HEK293T (cell line): ENCODE results near the gene ACTR1B.

Experiments
- CTCF ChIA-PET: fragments of 350-600 bp; formaldehyde crosslinking; extraction: SDS; loops from one replicate; lab custom pipeline; 2021; ENCODE audit warnings: antibody characterized with exemption, inconsistent platforms; lab: Yijun Ruan, JAX
- POLR2A ChIA-PET: fragments of 350-600 bp; formaldehyde crosslinking; extraction: SDS; loops from one replicate; lab custom pipeline; 2020; ENCODE audit warnings: antibody characterized with exemption, inconsistent platforms; lab: Yijun Ruan, JAX
- DNase-seq: peaks from one replicate; pipeline ENCODE4 v3.0.0; 2012; ENCODE audit warnings: mixed read lengths; ENCODE audit errors: extremely low spot score
- ARNT ChIP-seq: fragments of 450-650 bp; IDR thresholded peaks from 2 replicates; pipeline ENCODE4 v1.6.1; 2017; ENCODE audit warnings: mild to moderate bottlenecking
- BHLHE40 ChIP-seq: fragments of 450-650 bp; IDR thresholded peaks from 2 replicates; pipeline ENCODE4 v1.6.1; 2016; ENCODE audit warnings: mild to moderate bottlenecking, moderate library complexity, borderline replicate concordance
- CTBP1 ChIP-seq: fragments of 450-650 bp; IDR thresholded peaks from 2 replicates; pipeline ENCODE4 v1.6.1; 2016; ENCODE audit warnings: borderline replicate concordance
- ELF4 ChIP-seq: fragments of 450-650 bp; IDR thresholded peaks from 2 replicates; pipeline ENCODE4 v1.6.1; 2017; ENCODE audit warnings: antibody characterized with exemption
- FOXA1 ChIP-seq: fragments of 450-650 bp; IDR thresholded peaks from 2 replicates; pipeline ENCODE4 v1.6.1; 2016; ENCODE audit warnings: mild to moderate bottlenecking
- FOXK2 ChIP-seq: fragments of 450-650 bp; IDR thresholded peaks from 2 replicates; pipeline ENCODE4 v1.6.1; 2016; ENCODE audit warnings: mild to moderate bottlenecking
- FOXM1 ChIP-seq: fragments of 450-650 bp; IDR thresholded peaks from 2 replicates; pipeline ENCODE4 v1.6.1; 2017; ENCODE audit warnings: mild to moderate bottlenecking, borderline replicate concordance
- HDGF ChIP-seq: fragments of 450-650 bp; IDR thresholded peaks from 2 replicates; pipeline ENCODE4 v1.6.1; 2017; ENCODE audit warnings: antibody characterized with exemption, borderline replicate concordance
- L3MBTL2 ChIP-seq: fragments of 450-650 bp; conservative IDR thresholded peaks from 2 replicates; pipeline ENCODE4 v1.6.1; 2016; ENCODE audit warnings: mild to moderate bottlenecking
- LEF1 ChIP-seq: fragments of 450-650 bp; IDR thresholded peaks from 2 replicates; pipeline ENCODE4 v1.6.1; 2017; ENCODE audit warnings: mild to moderate bottlenecking, borderline replicate concordance
- NFRKB ChIP-seq: fragments of 450-650 bp; IDR thresholded peaks from 2 replicates; pipeline ENCODE4 v1.6.1; 2016; ENCODE audit warnings: mild to moderate bottlenecking, moderate library complexity
- PKNOX1 ChIP-seq: fragments of 450-650 bp; IDR thresholded peaks from 2 replicates; pipeline ENCODE4 v1.6.1; 2016
- SP1 ChIP-seq: fragments of 450-650 bp; IDR thresholded peaks from 2 replicates; pipeline ENCODE4 v1.6.1; 2017
- SUZ12 ChIP-seq: fragments of 450-650 bp; IDR thresholded peaks from 2 replicates; pipeline ENCODE4 v1.6.1; 2016; ENCODE audit warnings: mild to moderate bottlenecking
- TARDBP ChIP-seq: fragments of 450-650 bp; IDR thresholded peaks from 2 replicates; pipeline ENCODE4 v1.6.1; 2016
- ZNF384 ChIP-seq: fragments of 450-650 bp; IDR thresholded peaks from 2 replicates; pipeline ENCODE4 v1.6.1; 2016

Gene ACTR1B

GRCh38 chr2:97656905-97657587 lies 6.8 kb downstream of the ACTR1B start:
- DNase-seq: no peak
- CTCF ChIA-PET: no interaction called here
- TF ChIP-seq NFRKB: no peak
- TF ChIP-seq BHLHE40: no peak
- TF ChIP-seq TARDBP: no peak
- no peak for TF ChIP-seq SUZ12
- no peak for TF ChIP-seq FOXK2
- TF ChIP-seq FOXA1: no peak
- no peak for TF ChIP-seq L3MBTL2
- no peak for TF ChIP-seq ARNT
- POLR2A ChIA-PET: interaction anchor here (5.2 kb wide), 1 partner anchor 12 kb away, joined by 40 read pairs; the partner anchor contains the start of gene COX5B

DNA sequence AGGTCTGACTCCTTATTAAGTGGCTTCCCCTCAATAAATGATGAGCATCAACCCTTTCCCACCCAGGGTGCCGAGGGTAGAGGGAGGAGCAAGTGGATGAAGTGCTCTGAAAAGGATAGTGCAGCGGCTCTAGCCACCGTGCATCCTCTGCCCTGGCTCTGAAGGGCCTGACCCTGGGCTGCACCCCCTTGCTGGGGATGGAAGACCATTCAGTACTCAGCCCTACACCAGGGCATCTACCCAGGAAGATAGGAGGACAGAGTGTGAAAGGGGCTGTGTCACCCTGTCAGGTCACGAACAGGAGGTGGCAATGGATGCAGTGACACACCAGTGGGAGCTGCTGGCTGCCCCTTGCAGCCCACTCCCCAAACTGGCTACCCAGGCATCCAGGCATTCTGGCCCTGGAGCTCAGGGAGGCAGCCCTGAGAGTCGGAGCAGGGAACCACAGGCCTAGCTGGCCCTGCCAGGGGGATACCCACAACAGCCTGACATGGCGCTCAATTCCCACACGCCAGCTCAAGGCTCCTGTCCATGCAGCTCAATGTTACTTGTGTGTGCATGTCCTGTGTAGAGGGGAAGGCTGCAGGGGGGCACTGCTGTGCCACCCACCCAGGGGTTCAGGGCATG lies 7.6 kb downstream of the ACTR1B start:
- ChIA-PET CTCF (no interaction called here), POLR2A (interaction anchor here (5.2 kb wide), 1 partner anchor 11 kb away, joined by 40 read pairs; the partner anchor contains the start of gene COX5B)
- no peak for DNase-seq

GRCh38 chr2:97654791-97655190 lies 9.1 kb downstream of the ACTR1B start:
- TF ChIP-seq ZNF384: no peak
- no peak for TF ChIP-seq TARDBP
- no peak for TF ChIP-seq CTBP1
- TF ChIP-seq SP1: no peak
- no peak for TF ChIP-seq NFRKB
- TF ChIP-seq PKNOX1: no peak
- ChIA-PET POLR2A (interaction anchor here (1.5 to 5.2 kb wide), 3 partner anchors 8 to 9 kb away, joined by 5 to 40 read pairs (median 7); partner anchors contain the start of genes ACTR1B and COX5B), CTCF (no interaction called here)
- DNase-seq: no peak

More for the DNA sequence above, 7.6 kb downstream of the ACTR1B start:
- TF ChIP-seq LEF1: no peak
- TF ChIP-seq L3MBTL2: no peak
- no peak for TF ChIP-seq PKNOX1
- TF ChIP-seq FOXA1: no peak
- TF ChIP-seq CTBP1: no peak
- TF ChIP-seq SUZ12: no peak
- no peak for TF ChIP-seq SP1
- no peak for TF ChIP-seq FOXK2
- no peak for TF ChIP-seq FOXM1
- TF ChIP-seq ELF4: no peak
- TF ChIP-seq ARNT: no peak
- TF ChIP-seq BHLHE40: no peak
- TF ChIP-seq ZNF384: no peak

DNA sequence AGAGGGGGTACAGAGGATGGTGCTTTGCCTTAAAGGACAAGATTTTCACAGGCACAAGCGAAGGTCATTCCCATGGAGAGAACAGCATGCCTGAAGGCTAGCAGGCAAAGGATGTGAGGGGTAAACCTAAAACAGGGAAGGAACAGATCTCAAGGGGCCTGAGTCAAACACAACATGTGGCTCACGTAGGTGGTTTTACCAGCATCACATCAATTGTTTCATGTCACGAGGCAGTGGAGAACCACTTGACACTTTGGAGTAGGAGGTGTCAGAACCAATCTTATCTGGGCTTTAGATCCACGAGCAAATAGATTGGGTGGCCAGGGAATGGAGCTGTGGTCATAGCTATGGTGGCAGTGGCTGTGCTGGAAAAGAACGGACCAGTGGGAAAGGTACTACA lies 9.5 kb downstream of the ACTR1B start:
- ChIA-PET CTCF (no interaction called here), POLR2A (interaction anchor here (1.5 to 5.2 kb wide), 4 partner anchors 9 to 10 kb away, joined by 5 to 60 read pairs (median 24); partner anchors contain the start of genes ACTR1B and COX5B)
- no peak for DNase-seq
- no peak for TF ChIP-seq L3MBTL2
- no peak for TF ChIP-seq ZNF384
- no peak for TF ChIP-seq CTBP1
- TF ChIP-seq FOXA1: no peak
- TF ChIP-seq FOXM1: no peak
- TF ChIP-seq SUZ12: no peak
- TF ChIP-seq HDGF: no peak
- TF ChIP-seq NFRKB: no peak
- no peak for TF ChIP-seq BHLHE40
- no peak for TF ChIP-seq LEF1
- no peak for TF ChIP-seq PKNOX1
- no peak for TF ChIP-seq ELF4
- TF ChIP-seq TARDBP: no peak
- TF ChIP-seq ARNT: no peak
- TF ChIP-seq SP1: no peak

DNA sequence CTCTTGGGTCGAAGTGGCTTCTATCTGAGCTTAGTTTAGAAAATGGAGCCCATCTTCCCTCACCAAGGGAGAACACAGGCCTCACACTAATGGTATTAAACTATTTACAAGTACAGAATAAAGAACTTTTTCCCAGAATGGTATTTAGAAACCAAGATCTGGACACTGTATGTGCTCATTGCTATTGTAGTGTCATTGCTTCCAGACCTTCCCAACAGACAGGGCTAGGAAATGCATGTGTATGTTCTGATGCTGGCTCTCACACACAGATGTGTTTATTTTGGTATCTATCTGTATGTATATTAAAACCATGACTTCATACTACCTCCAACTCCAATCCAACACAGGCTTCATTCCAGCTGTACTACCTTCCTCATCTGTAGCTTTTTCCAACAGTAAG lies 10.0 kb downstream of the ACTR1B start:
- CTCF ChIA-PET: no interaction called here
- POLR2A ChIA-PET: interaction anchor here (4.9 to 5.2 kb wide), 2 partner anchors 8 to 10 kb away, joined by 40 to 60 read pairs; partner anchors contain the start of genes ACTR1B and COX5B
- no peak for TF ChIP-seq ZNF384
- no peak for TF ChIP-seq FOXK2
- TF ChIP-seq BHLHE40: no peak
- no peak for TF ChIP-seq FOXM1
- no peak for TF ChIP-seq ELF4
- TF ChIP-seq ARNT: no peak
- no peak for TF ChIP-seq SP1
- TF ChIP-seq L3MBTL2: no peak
- TF ChIP-seq CTBP1: no peak
- TF ChIP-seq NFRKB: no peak
- TF ChIP-seq LEF1: no peak
- no peak for TF ChIP-seq FOXA1
- TF ChIP-seq HDGF: no peak
- TF ChIP-seq PKNOX1: no peak
- no peak for TF ChIP-seq TARDBP
- TF ChIP-seq SUZ12: no peak

More for the DNA sequence above, 10.0 kb downstream of the ACTR1B start:
- no peak for DNase-seq
